Measurements from ENCODE around the gene ALDH4A1. TPM values are rescaled to one million over a fixed set of nuclear protein-coding genes. Genes with fewer than 3 reads are reported as not detected.

The ALDH4A1 gene
- total and polyA plus RNA-seq, 10 of the 15 experiments (the other 5 are each of a cell fraction or from before 2014, with no cell fraction given): 0.06 to 25.5 (median 13.0) TPM

DNA sequence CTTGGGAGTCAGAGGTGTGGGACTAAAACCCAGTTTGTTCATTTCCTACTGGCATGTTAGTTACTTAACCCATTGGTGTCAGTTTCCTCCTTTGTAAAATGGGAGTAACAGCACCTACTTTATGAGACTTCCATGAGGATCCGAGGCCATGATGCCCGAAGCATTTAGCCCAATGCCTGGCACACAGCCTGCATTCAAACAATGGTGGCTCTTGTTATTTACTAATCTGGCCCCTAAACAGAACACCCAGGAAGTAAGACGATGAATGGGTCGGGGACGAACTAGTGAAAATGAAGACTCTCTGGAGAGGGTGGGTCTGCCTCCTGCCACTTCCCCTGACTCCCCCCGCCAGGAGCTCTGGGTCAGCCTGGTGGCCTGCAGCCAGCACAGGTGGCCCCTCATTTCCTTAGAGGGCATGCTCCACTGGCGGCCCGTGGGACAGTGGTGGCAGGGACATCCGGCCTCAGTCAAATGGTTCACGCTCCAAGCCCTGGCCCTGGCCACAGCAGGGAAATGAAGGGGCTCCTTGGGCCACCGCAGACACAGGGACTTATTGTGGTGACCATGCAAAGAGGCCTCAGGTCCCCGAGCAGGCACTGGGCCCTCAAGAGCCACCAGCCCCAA lies 33.4 kb downstream of the ALDH4A1 start:
- TF ChIP-seq WRNIP1 (IDR thresholded peaks at IDR 0.05; ENCODE audit: borderline replicate concordance, low read depth, low read length) (no peak), MTA2 (IDR thresholded peaks at IDR 0.05; ENCODE audit: low read depth) (no peak), CEBPB (IDR thresholded peaks at IDR 0.05; ENCODE audit: borderline replicate concordance in 1 of 2, low read depth in 2 of 2, low read length in 2 of 2) (no peak), SRF (IDR thresholded peaks at IDR 0.05; ENCODE audit: low read depth in 2 of 2, low read length in 2 of 2) (no peak), ZBTB33 (IDR thresholded peaks at IDR 0.05) (no peak), ZSCAN29 (IDR thresholded peaks at IDR 0.05) (no peak), MTA3 (IDR thresholded peaks at IDR 0.05; ENCODE audit: borderline replicate concordance, low read length) (no peak), NFYA (IDR thresholded peaks at IDR 0.05; ENCODE audit: borderline replicate concordance, low read depth, low read length) (no peak), MAX (IDR thresholded peaks at IDR 0.05; ENCODE audit: low read depth, low read length) (no peak), ZBED1 (IDR thresholded peaks at IDR 0.05; ENCODE audit: borderline replicate concordance) (no peak), ZNF622 (IDR thresholded peaks at IDR 0.05) (no peak), STAT1 (conservative IDR thresholded peaks at IDR 0.05) (no peak)
- WGBS (ENCODE audit: insufficient coverage, insufficient replicate concordance, low lambda C conversion rate, missing lambda C conversion rate): 15% methylated on average over 12 of the region's 12 CpGs
- no peak for DNase-seq (ENCODE audit: low read depth, low spot score)
- no TSS peak for BruUV-seq (replicated peaks)
- FAIRE-seq: no peak
- no peaks in the 10 kb centered on the region for H3K4me1 ChIP-seq (ENCODE audit: control insufficient read depth, insufficient read depth, low read length)
- RAD21 ChIA-PET (ENCODE audit: unreplicated experiment): no interaction called here
- no peak overlapping the region for H2AFZ ChIP-seq (ENCODE audit: control insufficient read depth, low read depth, low read length)
- peak; percentile 47 for ATAC-seq
- POLR2A ChIA-PET: no interaction called here
- intact Hi-C loops (cut with micrococcal nuclease; ENCODE audit: unreplicated experiment) (no loop called here), in situ Hi-C loops (cut with MboI) (no loop called here)
- no peak overlapping the region for H3K4me2 ChIP-seq (ENCODE audit: control insufficient read depth, insufficient read depth)
- H3K9me3 ChIP-seq (replicated peaks; ENCODE audit: control insufficient read depth, insufficient read depth, low read length): no peaks in the 10 kb centered on the region
- no peaks in the 10 kb centered on the region; a peak in 2 of 4 replicates for H3K27me3 ChIP-seq (replicated peaks in 1 of 2; ENCODE audit: control insufficient read depth in 2 of 2, insufficient read depth in 2 of 2, low read length in 1 of 2)
- H3K27ac ChIP-seq (ENCODE audit: control insufficient read depth, insufficient read depth): no peak overlapping the region
- no peak overlapping the region for H3K4me3 ChIP-seq
- H3K9ac ChIP-seq (ENCODE audit: control insufficient read depth, insufficient read depth, low read length): no peak overlapping the region
- no peaks in the 10 kb centered on the region for H3K79me2 ChIP-seq (ENCODE audit: control insufficient read depth, insufficient read depth, low read length)
- H3K36me3 ChIP-seq (ENCODE audit: control insufficient read depth in 2 of 2, insufficient read depth in 2 of 2, low read length in 1 of 2): no peaks in the 10 kb centered on the region
- CTCF ChIA-PET: interaction anchor here (0.6 to 1.0 kb wide), 2 partner anchors 38 to 1386 kb away, joined by 3 read pairs; no protein-coding TSS in a partner anchor
- no peaks in the 10 kb centered on the region for H4K20me1 ChIP-seq (ENCODE audit: control insufficient read depth, insufficient read depth)
- SMC1A ChIA-PET (ENCODE audit: uncharacterized antibody, unreplicated experiment): no interaction called here
